Upper lobe of left lung (tissue), 6 donors: Measurements from ENCODE around the gene UBXN10. TPM values are rescaled to one million over a fixed set of nuclear protein-coding genes. Genes with fewer than 3 reads are reported as not detected.

ENCODE experiments used
- ATAC-seq, 2 donors: fragments of 200-7000 bp; cut with Tn5 transposase; one replicate each; pipeline ENCODE4 v1.9.1; 2022; ENCODE audit warnings: mild to moderate bottlenecking in 2 of 2, moderate library complexity in 2 of 2; ENCODE audit not compliant: low FRiP score in 2 of 2
- DNase-seq, 2 donors: peaks; one replicate each; pipeline ENCODE4 v3.0.0-alpha.2; 2019 to 2020
- H3K27ac ChIP-seq, 4 donors: fragments of 200-600 bp; sonication (generic); one replicate each; pipeline ENCODE4 v1.5.1; 2016 to 2019
- H3K27me3 ChIP-seq, 4 donors: fragments of 200-600 bp; sonication (generic); one replicate each; pipeline ENCODE4 v1.5.1; 2017 to 2019
- H3K36me3 ChIP-seq, 4 donors: fragments of 200-600 bp; sonication (generic); one replicate each; pipeline ENCODE4 v1.5.1; 2016 to 2019
- H3K4me1 ChIP-seq, 4 donors: fragments of 200-600 bp; sonication (generic); one replicate each; pipeline ENCODE4 v1.5.1; 2018 to 2019
- H3K4me3 ChIP-seq, 4 donors: fragments of 200-600 bp; sonication (generic); one replicate each; pipeline ENCODE4 v1.5.1; 2017 to 2019; ENCODE audit warnings: mild to moderate bottlenecking in 2 of 4, moderate library complexity in 1 of 4
- H3K9me3 ChIP-seq, 4 donors: fragments of 200-600 bp; sonication (generic); one replicate each; pipeline ENCODE4 v1.5.1; 2018 to 2019
- EP300 ChIP-seq, 4 donors: sonication (generic); formaldehyde crosslinking; IDR thresholded peaks; one replicate each; pipeline ENCODE4 v1.5.1; 2017; ENCODE audit warnings: antibody characterized with exemption in 4 of 4, control low read depth in 2 of 4
- POLR2A ChIP-seq, 4 donors: fragments of 450-650 bp; IDR thresholded peaks; one replicate each; pipeline ENCODE4 v1.5.1; 2016 to 2017; ENCODE audit warnings: antibody characterized with exemption in 4 of 4, mild to moderate bottlenecking in 2 of 4
- POLR2AphosphoS5 ChIP-seq, 2 donors: sonication (generic); formaldehyde crosslinking; IDR thresholded peaks; one replicate each; pipeline ENCODE4 v1.5.1; 2017; ENCODE audit warnings: antibody characterized with exemption in 2 of 2
- WGBS, 2 donors: methylation state at CpG; one replicate each; pipeline ENCODE4 v1.1.5; 2017 to 2018; 5-methylcytosine and 5-hydroxymethylcytosine counted together
- total RNA-seq, 6 donors: library from RNA; depleted of rRNA in 4 of 6; stranded (reverse); fragments of >200 nt in 4 of 6; gene quantifications; one replicate each; pipeline versions ENCODE4 v1.1.0 to v1.2.1, GENCODE V29; 2016 to 2021
- TF ChIP-seq, protein P1 (sequence below), 6 experiments: fragments of 450-650 bp in 4 of 6; fragments of 200-600 bp in 2 of 6; sonication (generic) in 2 of 6; IDR thresholded peaks; one replicate each; pipeline ENCODE4 v1.5.1; 2016 to 2019; ENCODE audit warnings: antibody characterized with exemption in 6 of 6
- donor health status: DM: no; HTN: no; CAD: no; lungs with moderate emphysema.
- donor health status: DM: no; HTN: yes; CAD: no; lungs with severe emphysema.

UBXN10 gene
- total RNA-seq, 6 donors from 2014 or later: 0.86 to 29.8 (median 6.5) TPM

DNA sequence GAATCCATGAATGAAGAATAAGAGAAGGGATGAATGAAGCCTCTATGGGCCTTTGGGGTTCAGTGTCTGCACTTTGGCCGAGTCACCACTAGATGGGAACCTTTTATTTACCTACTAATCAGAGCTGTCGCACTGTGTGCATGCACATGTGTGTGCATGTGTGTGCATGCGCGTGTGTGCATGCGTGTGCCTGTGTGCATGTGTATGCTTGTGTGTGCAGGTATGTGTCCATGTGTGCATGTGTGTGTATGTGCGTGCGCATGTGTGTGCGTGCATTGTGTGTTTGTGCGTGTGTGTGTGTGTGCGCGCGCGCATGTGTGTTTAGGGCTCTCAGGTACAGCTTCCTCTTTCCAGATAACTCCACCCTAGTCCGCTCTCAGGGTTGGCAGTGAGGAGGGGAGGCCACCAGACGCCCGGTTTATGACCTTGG, 20.4 kb upstream of the UBXN10 start:
- DNase-seq (no peak), ATAC-seq (no peak)
- Histone ChIP-seq H3K27me3 (no peaks in the 10 kb centered on the region), H3K36me3 (no peaks in the 10 kb centered on the region), H3K4me3 (no peak overlapping the region), H3K27ac (no peak overlapping the region), H3K9me3 (peaks cover 5 to 17% (median 15%) of the 10 kb centered on the region in 4 donors), H3K4me1 (peaks cover 0 to 15% (median 10%) of the 10 kb centered on the region in 4 donors)
- TF ChIP-seq EP300 (IDR thresholded peaks at IDR 0.05): no peak
- TF ChIP-seq, protein P1, sequence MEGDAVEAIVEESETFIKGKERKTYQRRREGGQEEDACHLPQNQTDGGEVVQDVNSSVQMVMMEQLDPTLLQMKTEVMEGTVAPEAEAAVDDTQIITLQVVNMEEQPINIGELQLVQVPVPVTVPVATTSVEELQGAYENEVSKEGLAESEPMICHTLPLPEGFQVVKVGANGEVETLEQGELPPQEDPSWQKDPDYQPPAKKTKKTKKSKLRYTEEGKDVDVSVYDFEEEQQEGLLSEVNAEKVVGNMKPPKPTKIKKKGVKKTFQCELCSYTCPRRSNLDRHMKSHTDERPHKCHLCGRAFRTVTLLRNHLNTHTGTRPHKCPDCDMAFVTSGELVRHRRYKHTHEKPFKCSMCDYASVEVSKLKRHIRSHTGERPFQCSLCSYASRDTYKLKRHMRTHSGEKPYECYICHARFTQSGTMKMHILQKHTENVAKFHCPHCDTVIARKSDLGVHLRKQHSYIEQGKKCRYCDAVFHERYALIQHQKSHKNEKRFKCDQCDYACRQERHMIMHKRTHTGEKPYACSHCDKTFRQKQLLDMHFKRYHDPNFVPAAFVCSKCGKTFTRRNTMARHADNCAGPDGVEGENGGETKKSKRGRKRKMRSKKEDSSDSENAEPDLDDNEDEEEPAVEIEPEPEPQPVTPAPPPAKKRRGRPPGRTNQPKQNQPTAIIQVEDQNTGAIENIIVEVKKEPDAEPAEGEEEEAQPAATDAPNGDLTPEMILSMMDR (IDR thresholded peaks at IDR 0.05): peak in 3 of 6 experiments; percentile 4 to 23 (median 16)
- no peak for TF ChIP-seq POLR2AphosphoS5 (IDR thresholded peaks at IDR 0.05)
- TF ChIP-seq POLR2A (IDR thresholded peaks at IDR 0.05): no peak
- 77 to 89% methylated on average over 14 to 16 of the region's 16 CpGs for WGBS, 2 donors

DNA sequence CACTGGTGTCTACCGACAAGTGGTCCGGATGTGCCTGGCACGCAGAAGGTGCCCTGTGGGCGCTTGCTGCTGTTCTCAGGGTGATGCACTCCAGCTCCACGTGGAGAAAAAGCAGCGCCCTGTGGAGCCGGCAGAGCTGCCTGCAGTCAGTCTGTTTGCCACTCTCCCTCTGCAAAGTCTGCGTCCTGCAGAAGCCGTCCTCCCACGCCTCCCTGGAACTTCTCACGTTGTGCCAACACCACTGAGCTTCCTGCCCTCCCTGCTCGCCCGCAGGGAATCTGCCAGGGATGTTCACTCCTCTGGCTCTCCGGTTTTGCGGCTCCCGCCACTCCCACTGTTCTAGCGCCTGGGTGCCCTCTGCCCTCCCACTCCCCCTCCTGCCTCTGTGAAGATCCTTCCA, 19.8 kb upstream of the UBXN10 start:
- TF ChIP-seq, protein P1 (IDR thresholded peaks at IDR 0.05): no peak
- TF ChIP-seq POLR2AphosphoS5 (IDR thresholded peaks at IDR 0.05) (no peak), EP300 (IDR thresholded peaks at IDR 0.05) (no peak), POLR2A (IDR thresholded peaks at IDR 0.05) (no peak)
- DNase-seq (peak in 1 of 2 donors; percentile 58), ATAC-seq (no peak)
- peaks cover 0 to 15% (median 10%) of the 10 kb centered on the region in 4 donors for H3K4me1 ChIP-seq
- H3K9me3 ChIP-seq: peaks cover 0 to 12% (median 10%) of the 10 kb centered on the region in 4 donors
- WGBS, 2 donors: 64 to 70% methylated on average over 9 to 17 of the region's 17 CpGs
- no peaks in the 10 kb centered on the region for H3K36me3 ChIP-seq
- no peaks in the 10 kb centered on the region for H3K27me3 ChIP-seq
- no peak overlapping the region for H3K4me3 ChIP-seq
- no peak overlapping the region for H3K27ac ChIP-seq

DNA sequence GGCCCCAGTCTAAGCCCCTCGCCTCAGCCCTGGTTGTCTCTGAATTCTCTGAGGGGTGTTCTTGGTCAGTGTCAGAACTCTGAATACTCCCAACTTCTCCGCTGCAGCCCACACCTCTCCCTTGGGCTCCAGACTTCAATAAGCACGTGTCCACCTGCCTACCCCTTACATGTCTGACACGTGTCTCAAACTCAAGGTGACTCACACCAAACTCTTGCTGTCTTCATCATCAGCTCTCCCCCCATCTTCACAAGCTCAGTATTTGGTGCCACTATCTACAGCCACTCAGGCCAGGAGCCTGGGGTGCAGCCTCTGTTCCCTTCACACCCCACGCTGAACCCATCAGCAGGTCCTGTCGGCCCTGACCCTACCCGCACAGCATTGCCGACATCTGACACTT, 18.8 kb upstream of the UBXN10 start:
- no peak for DNase-seq
- Histone ChIP-seq H3K27ac (no peak overlapping the region), H3K36me3 (no peaks in the 10 kb centered on the region), H3K27me3 (no peaks in the 10 kb centered on the region), H3K9me3 (peaks cover 0 to 4% (median under 1%) of the 10 kb centered on the region in 4 donors), H3K4me1 (peaks cover 0 to 15% (median 10%) of the 10 kb centered on the region in 4 donors), H3K4me3 (no peak overlapping the region)
- WGBS, 2 donors: 92 to 94% methylated on average over 8 of the region's 8 CpGs
- ATAC-seq: no peak
- TF ChIP-seq, protein P1 (IDR thresholded peaks at IDR 0.05): no peak
- TF ChIP-seq POLR2AphosphoS5 (IDR thresholded peaks at IDR 0.05) (no peak), EP300 (IDR thresholded peaks at IDR 0.05) (no peak), POLR2A (IDR thresholded peaks at IDR 0.05) (no peak)

DNA sequence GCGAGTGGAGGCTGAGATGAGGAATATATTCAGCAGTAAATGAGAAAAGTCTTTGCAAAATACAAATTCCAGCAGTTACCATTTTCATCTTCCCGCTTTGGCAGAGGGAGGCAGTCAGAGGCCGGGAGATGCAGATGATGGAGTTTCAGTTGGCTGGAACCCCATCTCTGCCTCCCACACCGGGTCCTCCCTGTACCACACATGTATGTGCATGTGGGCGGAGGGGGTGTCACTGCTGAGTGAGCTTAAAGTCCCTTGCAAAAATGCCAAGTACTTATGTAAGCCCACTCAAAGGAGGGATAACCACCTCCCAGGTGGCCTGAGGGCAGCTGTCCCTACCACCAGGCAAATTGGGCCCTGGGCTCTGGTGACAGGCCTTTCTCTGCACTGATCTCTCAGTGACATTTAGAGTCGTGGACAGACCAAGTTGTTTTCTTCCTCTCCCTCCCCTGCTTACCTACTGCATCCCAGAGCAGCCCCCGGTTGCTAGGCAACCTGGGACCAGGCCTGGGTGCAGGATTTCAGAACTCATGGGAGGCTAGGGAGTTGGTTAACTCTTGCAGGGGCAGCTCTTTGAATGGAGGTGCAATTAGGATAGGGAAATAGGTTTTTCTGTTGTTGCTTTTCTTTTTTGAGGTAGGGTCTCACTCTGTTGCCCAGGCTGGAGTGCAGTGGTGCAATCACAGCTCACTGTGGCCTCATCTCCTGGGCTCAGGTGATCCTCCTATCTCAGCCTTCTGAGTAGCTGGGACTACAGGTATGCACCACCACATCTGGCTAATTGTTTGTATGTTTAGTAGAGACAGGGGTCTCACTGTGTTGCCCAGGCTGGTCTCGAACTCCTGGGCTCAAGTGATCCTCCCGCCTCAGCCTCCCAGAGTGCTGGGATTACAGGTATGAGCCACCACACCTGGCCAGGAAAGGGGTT, 17.1 kb upstream of the UBXN10 start:
- Histone ChIP-seq H3K27me3 (no peaks in the 10 kb centered on the region), H3K27ac (no peak overlapping the region), H3K4me1 (peaks cover 0 to 15% (median 10%) of the 10 kb centered on the region in 4 donors), H3K9me3 (no peaks in the 10 kb centered on the region), H3K36me3 (no peaks in the 10 kb centered on the region), H3K4me3 (no peak overlapping the region)
- WGBS, 2 donors: 74 to 83% methylated on average over 7 to 9 of the region's 9 CpGs
- DNase-seq (no peak), ATAC-seq (no peak)
- TF ChIP-seq POLR2A (IDR thresholded peaks at IDR 0.05) (no peak), POLR2AphosphoS5 (IDR thresholded peaks at IDR 0.05) (no peak), EP300 (IDR thresholded peaks at IDR 0.05) (no peak)
- TF ChIP-seq, protein P1 (IDR thresholded peaks at IDR 0.05): no peak
